GM23338 (cell line): ENCODE measurements around the gene DPY19L3. TPM values are rescaled to one million over a fixed set of nuclear protein-coding genes. Genes with fewer than 3 reads are reported as not detected.

ENCODE experiments used
- ATAC-seq: fragments of 200-7000 bp; cut with Tn5 transposase; 3 replicates; pipeline ENCODE4 v1.9.1; 2020
- DNase-seq: peaks from one replicate; pipeline ENCODE4 v3.0.0-alpha.2; 2015; ENCODE audit warnings: low spot score
- H2AFZ ChIP-seq: fragments of 200-600 bp; sonication (generic); 2 replicates; pipeline ENCODE4 v1.8.0; 2016; ENCODE audit warnings: antibody characterized with exemption, mild to moderate bottlenecking, moderate library complexity
- H3F3A ChIP-seq: fragments of 200-600 bp; sonication (generic); replicated peaks from 2 replicates; pipeline ENCODE4 v1.8.0; 2017; ENCODE audit warnings: antibody characterized with exemption, mixed run types, low read depth
- H3K27ac ChIP-seq: fragments of 200-600 bp; sonication (generic); 2 replicates; pipeline ENCODE4 v1.6.1; 2016; ENCODE audit warnings: low read depth
- H3K27me3 ChIP-seq: fragments of 200-600 bp; sonication (generic); 2 replicates; pipeline ENCODE4 v1.8.0; 2016; ENCODE audit warnings: mild to moderate bottlenecking, mixed run types, moderate library complexity; ENCODE audit not compliant: insufficient read depth
- H3K36me3 ChIP-seq: fragments of 200-600 bp; sonication (generic); 2 replicates; pipeline ENCODE4 v1.8.0; 2016; ENCODE audit warnings: mild to moderate bottlenecking; ENCODE audit not compliant: insufficient read depth
- H3K4me1 ChIP-seq: fragments of 200-600 bp; sonication (generic); 2 replicates; pipeline ENCODE4 v1.8.0; 2016; ENCODE audit warnings: mild to moderate bottlenecking, moderate library complexity; ENCODE audit not compliant: insufficient read depth
- H3K4me2 ChIP-seq: fragments of 200-600 bp; sonication (generic); 2 replicates; pipeline ENCODE4 v1.7.1; 2017; ENCODE audit warnings: mixed run types
- H3K4me3 ChIP-seq: fragments of 200-600 bp; sonication (generic); 2 replicates; pipeline ENCODE4 v1.6.1; 2016; ENCODE audit warnings: mixed run types
- H3K79me2 ChIP-seq: fragments of 200-600 bp; sonication (generic); replicated peaks from 2 replicates; pipeline ENCODE4 v1.8.0; 2017; ENCODE audit warnings: mild to moderate bottlenecking; ENCODE audit not compliant: insufficient read depth
- H3K9me2 ChIP-seq: fragments of 200-600 bp; sonication (generic); 2 replicates; pipeline ENCODE4 v1.8.0; 2017; ENCODE audit not compliant: insufficient read depth
- H4K20me1 ChIP-seq: fragments of 200-600 bp; sonication (generic); replicated peaks from 2 replicates; pipeline ENCODE4 v1.8.0; 2017; ENCODE audit warnings: mild to moderate bottlenecking; ENCODE audit not compliant: insufficient read depth
- H3K27ac Mint-ChIP-seq: 2 replicates; pipeline ENCODE4 v1.8.0; 2020; ENCODE audit warnings: inconsistent platforms, mild to moderate bottlenecking, moderate library complexity, mixed read lengths
- H3K27me3 Mint-ChIP-seq: 3 replicates; pipeline ENCODE4 v1.8.0; 2022; ENCODE audit warnings: low read depth, mild to moderate bottlenecking, moderate library complexity, mixed read lengths, inconsistent platforms; ENCODE audit not compliant: insufficient read depth, poor library complexity
- H3K36me3 Mint-ChIP-seq: 3 replicates; pipeline ENCODE4 v1.8.0; 2021; ENCODE audit warnings: low read depth, mild to moderate bottlenecking, inconsistent platforms, moderate library complexity, mixed read lengths
- H3K4me1 Mint-ChIP-seq: 3 replicates; pipeline ENCODE4 v1.8.0; 2020; ENCODE audit warnings: mild to moderate bottlenecking, inconsistent platforms, mixed read lengths
- H3K4me3 Mint-ChIP-seq: 3 replicates; pipeline ENCODE4 v1.8.0; 2021; ENCODE audit warnings: moderate library complexity, mild to moderate bottlenecking, inconsistent platforms, mixed read lengths
- H3K9me3 Mint-ChIP-seq: 3 replicates; pipeline ENCODE4 v1.8.0; 2020; ENCODE audit warnings: moderate library complexity, mild to moderate bottlenecking, inconsistent platforms, mixed read lengths
- CREB1 ChIP-seq: fragments of 250-450 bp; sonication (Bioruptor Pico); IDR thresholded peaks from 2 replicates; pipeline ENCODE4 v1.5.0; 2020; ENCODE audit warnings: low read depth, mild to moderate bottlenecking, moderate library complexity
- CTCF ChIP-seq, 2 experiments: fragments of 200-600 bp in 1 of 2; sonication (generic) in 1 of 2; conservative IDR thresholded peaks; 2 replicates each; pipeline versions ENCODE4 v1.5.1 to v1.6.1; 2016 to 2017; ENCODE audit warnings: antibody characterized with exemption in 2 of 2, low read depth in 2 of 2, mild to moderate bottlenecking in 2 of 2, moderate library complexity in 1 of 2
- ETS1 ChIP-seq: IDR thresholded peaks from 2 replicates; pipeline ENCODE4 v1.6.1; 2016; ENCODE audit warnings: antibody characterized with exemption
- EZH2 ChIP-seq: fragments of 200-600 bp; sonication (generic); IDR thresholded peaks from one replicate; pipeline ENCODE4 v1.8.0; 2017; ENCODE audit warnings: antibody characterized with exemption, mild to moderate bottlenecking, low read depth; ENCODE audit not compliant: unreplicated experiment
- EZH2phosphoT487 ChIP-seq: fragments of 200-600 bp; sonication (generic); IDR thresholded peaks from one replicate; pipeline ENCODE4 v1.8.1; 2018; ENCODE audit warnings: antibody characterized with exemption; ENCODE audit not compliant: unreplicated experiment
- JUNB ChIP-seq: IDR thresholded peaks from one replicate; pipeline ENCODE4 v1.6.1; 2016; ENCODE audit warnings: antibody characterized with exemption; ENCODE audit not compliant: unreplicated experiment
- NANOG ChIP-seq: IDR thresholded peaks from 2 replicates; pipeline ENCODE4 v1.6.1; 2016; ENCODE audit warnings: antibody characterized with exemption, borderline replicate concordance
- POLR2AphosphoS5 ChIP-seq: IDR thresholded peaks from 2 replicates; pipeline ENCODE4 v1.6.1; 2016; ENCODE audit warnings: antibody characterized with exemption, low read depth
- REST ChIP-seq: IDR thresholded peaks from one replicate; pipeline ENCODE4 v1.6.1; 2018; ENCODE audit warnings: antibody characterized with exemption; ENCODE audit not compliant: unreplicated experiment
- STAT1 ChIP-seq: IDR thresholded peaks from one replicate; pipeline ENCODE4 v1.6.1; 2016; ENCODE audit warnings: antibody characterized with exemption; ENCODE audit not compliant: unreplicated experiment
- ZNF114 ChIP-seq: fragments of 250-450 bp; sonication (Bioruptor Pico); IDR thresholded peaks from 2 replicates; pipeline ENCODE4 v1.5.0; 2020; ENCODE audit warnings: mild to moderate bottlenecking, moderate library complexity
- ZNF331 ChIP-seq: fragments of 250-450 bp; sonication (Bioruptor Pico); IDR thresholded peaks from 2 replicates; pipeline ENCODE4 v1.5.0; 2020; ENCODE audit warnings: low read depth, mild to moderate bottlenecking, moderate library complexity
- ZNF462 ChIP-seq: fragments of 250-450 bp; sonication (Bioruptor Pico); IDR thresholded peaks from 2 replicates; pipeline ENCODE4 v1.5.0; 2020; ENCODE audit warnings: mild to moderate bottlenecking, moderate library complexity
- polyA plus RNA-seq: library from polyadenylated mRNA; unstranded; fragments of >200 nt; fragmentation: Nextera tagmentation; extraction: Ambion mirVana; gene quantifications from 2 replicates; pipeline ENCODE4 v1.2.1, GENCODE V29; 2016
- total RNA-seq: library from RNA; depleted of rRNA; stranded (reverse); fragments of >200 nt; shearing (Covaris generic); gene quantifications from 2 replicates; pipeline ENCODE4 v1.2.3, GENCODE V29; 2014

Gene DPY19L3
- total and polyA plus RNA-seq, 2 experiments from 2014 or later, result 13.5 to 46.6 TPM

GRCh38 chr19:32483574-32483973, 78.0 kb downstream of the DPY19L3 start:
- Histone ChIP-seq H4K20me1 (no peaks in the 10 kb centered on the region), H3K27ac (no peak overlapping the region), H2AFZ (no peak overlapping the region), H3K4me2 (no peak overlapping the region), H3K79me2 (no peaks in the 10 kb centered on the region), H3K36me3 (peaks cover 35% of the 10 kb centered on the region), H3K9me2 (no peaks in the 10 kb centered on the region), H3F3A (no peaks in the 10 kb centered on the region), H3K27me3 (no peaks in the 10 kb centered on the region), H3K4me3 (no peak overlapping the region), H3K4me1 (no peaks in the 10 kb centered on the region)
- no peak for ATAC-seq
- peaks cover 81% of the 10 kb centered on the region for H3K36me3 Mint-ChIP-seq
- H3K27ac Mint-ChIP-seq, result no peak overlapping the region
- H3K27me3 Mint-ChIP-seq, result no peaks in the 10 kb centered on the region
- no peak overlapping the region for H3K4me3 Mint-ChIP-seq
- H3K4me1 Mint-ChIP-seq, result no peaks in the 10 kb centered on the region
- DNase-seq, result no peak
- TF ChIP-seq ZNF114 (CRISPR knock-in tag) (no peak), POLR2AphosphoS5 (no peak), ZNF331 (no peak), EZH2 (no peak), ZNF462 (CRISPR knock-in tag) (no peak), ETS1 (no peak), REST (no peak), CTCF (conservative IDR thresholded peaks at IDR 0.05; ENCODE audit: low read depth in 2 of 2) (no peak), STAT1 (no peak), NANOG (no peak), JUNB (no peak), EZH2phosphoT487 (no peak), CREB1 (no peak)
- no peaks in the 10 kb centered on the region for H3K9me3 Mint-ChIP-seq
